Fibroblast of lung (primary cell): ENCODE data around the gene SIAH3. TPM values are rescaled to one million over a fixed set of nuclear protein-coding genes. Genes with fewer than 3 reads are reported as not detected.

Source experiments
- DNase-seq, 2 donors: peaks; one replicate each; pipeline versions ENCODE4 v3.0.0 to v3.0.0-alpha.2; 2010; ENCODE audit warnings: low read depth in 2 of 2
- H2AFZ ChIP-seq: 2 replicates; pipeline ENCODE4 v1.5.1; 2012; ENCODE audit warnings: low read length, control low read depth, inconsistent platforms
- H3K27ac ChIP-seq: 2 replicates; pipeline ENCODE4 v1.5.1; 2011; ENCODE audit warnings: low read length, control low read depth; ENCODE audit not compliant: insufficient read depth
- H3K27me3 ChIP-seq: 2 replicates; pipeline ENCODE4 v1.5.1; 2011; ENCODE audit warnings: mild to moderate bottlenecking, low read length; ENCODE audit not compliant: control insufficient read depth, insufficient read depth
- H3K36me3 ChIP-seq: 2 replicates; pipeline ENCODE4 v1.5.1; 2011; ENCODE audit warnings: low read length; ENCODE audit not compliant: control insufficient read depth, insufficient read depth
- H3K4me1 ChIP-seq: 2 replicates; pipeline ENCODE4 v1.5.1; 2011; ENCODE audit warnings: low read length; ENCODE audit not compliant: control insufficient read depth, insufficient read depth; ENCODE audit errors: extremely low read depth
- H3K4me2 ChIP-seq: 2 replicates; pipeline ENCODE4 v1.5.1; 2011; ENCODE audit warnings: low read length, control low read depth; ENCODE audit not compliant: insufficient read depth; ENCODE audit errors: extremely low read depth
- H3K4me3 ChIP-seq, 4 experiments: fragments of 200-600 bp in 1 of 4; sonication (generic) in 1 of 4; replicated peaks in 1 of 4; 2 replicates each; pipeline ENCODE4 v1.5.1; 2011 to 2016; ENCODE audit warnings: low read length in 4 of 4, low read depth in 3 of 4, mild to moderate bottlenecking in 3 of 4, control low read depth in 2 of 4, inconsistent platforms in 1 of 4, mixed read lengths in 1 of 4; ENCODE audit not compliant: insufficient read depth in 1 of 4; ENCODE audit errors: control extremely low read depth in 1 of 4
- H3K79me2 ChIP-seq: 2 replicates; pipeline ENCODE4 v1.5.1; 2012; ENCODE audit warnings: mild to moderate bottlenecking, low read length, inconsistent platforms; ENCODE audit not compliant: control insufficient read depth, insufficient read depth
- H3K9ac ChIP-seq: 2 replicates; pipeline ENCODE4 v1.5.1; 2011; ENCODE audit warnings: mild to moderate bottlenecking, low read length, control low read depth; ENCODE audit not compliant: insufficient read depth
- H3K9me3 ChIP-seq: 2 replicates; pipeline ENCODE4 v1.5.1; 2012; ENCODE audit warnings: low read depth, low read length; ENCODE audit not compliant: control insufficient read depth, insufficient read depth
- H4K20me1 ChIP-seq: 2 replicates; pipeline ENCODE4 v1.5.1; 2011; ENCODE audit warnings: low read length; ENCODE audit not compliant: control insufficient read depth, insufficient read depth; ENCODE audit errors: extremely low read depth
- EZH2 ChIP-seq: IDR thresholded peaks from 2 replicates; pipeline ENCODE4 v1.5.1; 2012; ENCODE audit warnings: low read length, control low read depth, mild to moderate bottlenecking; ENCODE audit errors: missing control alignments
- polyA plus RNA-seq, 2 donors: library from polyadenylated mRNA; depleted of rRNA in 1 of 2; stranded (reverse) in 1 of 2; unstranded in 1 of 2; fragments of >200 nt; gene quantifications; 2 replicates each; pipeline ENCODE4 v1.2.1, GENCODE V29; 2011 to 2012; ENCODE audit warnings: missing spikeins in 1 of 2
- total RNA-seq: library from RNA; depleted of rRNA; stranded (reverse); fragments of >200 nt; gene quantifications from 2 replicates; pipeline ENCODE4 v1.2.1, GENCODE V29; 2014
- TF ChIP-seq, protein P1 (sequence below), 2 donors: IDR thresholded peaks in 1 of 2; conservative IDR thresholded peaks in 1 of 2; 1 replicate in 1 of 2; 2 replicates in 1 of 2; pipeline ENCODE4 v1.5.1; 2011 to 2012; ENCODE audit warnings: low read length in 2 of 2, control low read depth in 1 of 2, inconsistent platforms in 1 of 2, low read depth in 1 of 2, mild to moderate bottlenecking in 1 of 2

The SIAH3 gene
- total and polyA plus RNA-seq, 2 donors (not counting 1 experiment from before 2014, with no cell fraction given): not detected

DNA sequence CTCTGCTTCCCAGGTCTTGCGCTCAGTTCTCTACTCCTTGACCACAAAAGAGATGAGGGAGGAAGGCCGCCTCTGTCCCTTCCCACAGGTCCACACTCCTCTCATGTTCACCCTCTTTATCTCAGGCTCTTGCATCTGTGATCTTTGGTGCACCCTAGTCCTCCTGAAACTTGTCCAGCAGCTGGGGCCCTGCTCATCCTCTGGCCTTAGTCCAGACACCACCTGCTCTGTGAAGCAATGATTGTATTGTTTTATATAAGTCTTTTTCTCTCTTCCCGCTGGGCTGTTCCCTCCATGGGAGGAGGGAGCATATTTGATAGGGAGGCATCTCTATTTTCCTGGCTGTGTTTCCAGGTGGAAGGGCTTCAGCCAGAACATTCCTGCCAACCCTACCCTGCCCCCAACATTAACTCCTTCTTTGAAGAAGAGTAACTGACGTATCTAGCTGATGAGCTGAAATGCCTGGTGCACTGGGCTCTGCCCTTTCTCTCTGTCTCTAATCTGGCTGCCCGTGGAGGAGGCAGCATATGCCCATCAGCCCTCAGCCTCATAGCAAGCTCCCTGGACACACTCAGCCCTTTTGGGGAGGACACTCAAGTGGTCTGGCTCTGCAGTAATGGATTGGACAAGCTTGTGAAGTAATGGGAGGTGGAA, 38.2 kb upstream of the SIAH3 start:
- Histone ChIP-seq H3K79me2 (no peaks in the 10 kb centered on the region), H3K4me1 (no peaks in the 10 kb centered on the region), H2AFZ (no peak overlapping the region), H4K20me1 (no peaks in the 10 kb centered on the region), H3K4me3 (no peak overlapping the region), H3K36me3 (no peaks in the 10 kb centered on the region), H3K9me3 (no peaks in the 10 kb centered on the region), H3K4me2 (no peak overlapping the region), H3K9ac (no peak overlapping the region), H3K27ac (no peak overlapping the region), H3K27me3 (peaks cover 3% of the 10 kb centered on the region)
- TF ChIP-seq, protein P1, sequence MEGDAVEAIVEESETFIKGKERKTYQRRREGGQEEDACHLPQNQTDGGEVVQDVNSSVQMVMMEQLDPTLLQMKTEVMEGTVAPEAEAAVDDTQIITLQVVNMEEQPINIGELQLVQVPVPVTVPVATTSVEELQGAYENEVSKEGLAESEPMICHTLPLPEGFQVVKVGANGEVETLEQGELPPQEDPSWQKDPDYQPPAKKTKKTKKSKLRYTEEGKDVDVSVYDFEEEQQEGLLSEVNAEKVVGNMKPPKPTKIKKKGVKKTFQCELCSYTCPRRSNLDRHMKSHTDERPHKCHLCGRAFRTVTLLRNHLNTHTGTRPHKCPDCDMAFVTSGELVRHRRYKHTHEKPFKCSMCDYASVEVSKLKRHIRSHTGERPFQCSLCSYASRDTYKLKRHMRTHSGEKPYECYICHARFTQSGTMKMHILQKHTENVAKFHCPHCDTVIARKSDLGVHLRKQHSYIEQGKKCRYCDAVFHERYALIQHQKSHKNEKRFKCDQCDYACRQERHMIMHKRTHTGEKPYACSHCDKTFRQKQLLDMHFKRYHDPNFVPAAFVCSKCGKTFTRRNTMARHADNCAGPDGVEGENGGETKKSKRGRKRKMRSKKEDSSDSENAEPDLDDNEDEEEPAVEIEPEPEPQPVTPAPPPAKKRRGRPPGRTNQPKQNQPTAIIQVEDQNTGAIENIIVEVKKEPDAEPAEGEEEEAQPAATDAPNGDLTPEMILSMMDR (conservative IDR thresholded peaks at IDR 0.05 in 1 of 2, IDR thresholded peaks at IDR 0.05 in 1 of 2; ENCODE audit: low read depth in 1 of 2, low read length in 2 of 2): no peak
- TF ChIP-seq EZH2: no peak
- DNase-seq: no peak

DNA sequence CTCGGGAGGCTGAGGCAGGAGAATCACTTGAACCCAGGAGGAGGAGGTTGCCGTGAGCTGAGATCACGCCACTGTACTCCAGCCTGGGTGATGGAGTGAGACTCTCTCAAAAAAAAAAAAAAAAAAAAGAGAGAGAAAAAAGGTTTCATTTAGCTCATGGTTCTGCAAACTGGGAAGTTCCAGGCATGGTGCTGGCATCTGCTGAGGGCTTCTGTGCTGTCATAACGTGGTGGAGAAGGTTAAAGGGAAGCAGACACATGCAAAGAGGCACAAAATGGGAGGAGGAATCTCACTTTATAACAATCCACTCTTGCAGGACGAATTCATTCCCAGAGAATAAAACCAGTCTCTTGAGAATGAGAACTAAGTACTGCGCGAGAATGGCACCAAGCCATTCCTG, 34.9 kb upstream of the SIAH3 start:
- no peak overlapping the region for H2AFZ ChIP-seq

DNA sequence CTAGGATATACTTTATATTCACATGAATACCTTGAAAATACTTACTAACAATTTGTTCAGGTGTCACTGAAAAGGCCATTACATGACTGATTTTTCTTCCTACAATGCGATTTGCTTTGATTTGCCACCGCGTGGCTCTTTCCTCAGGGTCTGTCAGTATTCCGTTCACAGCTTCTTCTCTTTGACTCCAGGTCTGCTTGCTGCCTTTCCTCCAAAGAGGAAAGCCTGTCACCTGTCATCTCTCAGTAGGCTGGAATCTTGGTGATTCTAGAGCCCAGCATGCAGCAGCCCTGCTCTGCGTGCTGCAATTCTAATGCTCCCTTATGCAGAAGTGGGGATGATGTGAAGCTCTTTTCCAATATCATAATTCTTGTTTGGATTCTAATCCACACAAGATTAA, 33.6 kb upstream of the SIAH3 start:
- Histone ChIP-seq H3K4me3 (no peak overlapping the region), H2AFZ (no peak overlapping the region), H3K9me3 (no peaks in the 10 kb centered on the region), H3K27me3 (peaks cover 3% of the 10 kb centered on the region), H3K79me2 (no peaks in the 10 kb centered on the region), H3K36me3 (no peaks in the 10 kb centered on the region), H3K4me1 (no peaks in the 10 kb centered on the region), H3K27ac (no peak overlapping the region), H3K9ac (no peak overlapping the region), H4K20me1 (no peaks in the 10 kb centered on the region), H3K4me2 (no peak overlapping the region)
- no peak for DNase-seq
- TF ChIP-seq EZH2: no peak
- TF ChIP-seq, protein P1 (conservative IDR thresholded peaks at IDR 0.05 in 1 of 2, IDR thresholded peaks at IDR 0.05 in 1 of 2; ENCODE audit: low read depth in 1 of 2, low read length in 2 of 2): no peak

More for the DNA sequence above, 34.9 kb upstream of the SIAH3 start:
- no peaks in the 10 kb centered on the region for H3K79me2 ChIP-seq
- no peak for TF ChIP-seq EZH2
- TF ChIP-seq, protein P1 (conservative IDR thresholded peaks at IDR 0.05 in 1 of 2, IDR thresholded peaks at IDR 0.05 in 1 of 2; ENCODE audit: low read depth in 1 of 2, low read length in 2 of 2): no peak
- H3K9me3 ChIP-seq: no peaks in the 10 kb centered on the region
- H3K4me2 ChIP-seq: no peak overlapping the region
- no peak overlapping the region for H3K9ac ChIP-seq
- H3K4me1 ChIP-seq: no peaks in the 10 kb centered on the region
- no peak for DNase-seq
- H4K20me1 ChIP-seq: no peaks in the 10 kb centered on the region
- H3K4me3 ChIP-seq: no peak overlapping the region
- H3K27me3 ChIP-seq: peaks cover 3% of the 10 kb centered on the region
- no peak overlapping the region for H3K27ac ChIP-seq
- H3K36me3 ChIP-seq: no peaks in the 10 kb centered on the region
